ENCODE data around the gene GAB4.

Gene GAB4

GRCh38 chr22:16966251-16966650, 41.8 kb downstream of the GAB4 start:
- Histone ChIP-seq H3F3A (ENCODE audit: insufficient read depth, low read length) (no peaks in the 10 kb centered on the region), H3K9ac (ENCODE audit: low read length) (no peak overlapping the region), H3K9me3 (replicated peaks; ENCODE audit: insufficient read depth, low read length) (no peaks in the 10 kb centered on the region), H3K27ac (ENCODE audit: low read length) (no peak overlapping the region), H3K9me2 (replicated peaks; ENCODE audit: insufficient read depth, low read length) (no peaks in the 10 kb centered on the region), H3K27me3 (replicated peaks; ENCODE audit: insufficient read depth, low read length) (no peaks in the 10 kb centered on the region), H3K36me3 (replicated peaks; ENCODE audit: insufficient read depth, low read length) (no peaks in the 10 kb centered on the region), H2AFZ (ENCODE audit: low read length) (no peak overlapping the region), H3K4me2 (ENCODE audit: low read depth, low read length) (no peak overlapping the region), H3K79me2 (ENCODE audit: low read length) (no peaks in the 10 kb centered on the region), H3K4me1 (ENCODE audit: low read length) (no peaks in the 10 kb centered on the region), H3K4me3 (ENCODE audit: low read length) (no peak overlapping the region), H4K20me1 (ENCODE audit: insufficient read depth, low read length) (no peaks in the 10 kb centered on the region)
- no peak for TF ChIP-seq EZH2 (optimal IDR thresholded peaks at IDR 0.05; ENCODE audit: low read depth, low read length)
- TF ChIP-seq CTCF (IDR thresholded peaks at IDR 0.05; ENCODE audit: low read length), result no peak
- no peak for TF ChIP-seq EZH2phosphoT487 (IDR thresholded peaks at IDR 0.05; ENCODE audit: low read length)
- no peak for DNase-seq

- no peak for DNase-seq
- no peaks in the 10 kb centered on the region for H3K9me3 ChIP-seq (replicated peaks; ENCODE audit: insufficient read depth, low read length)
- no peaks in the 10 kb centered on the region for H3K4me1 ChIP-seq (ENCODE audit: low read length)
- H3F3A ChIP-seq (ENCODE audit: insufficient read depth, low read length), result no peaks in the 10 kb centered on the region
- H3K27ac ChIP-seq (ENCODE audit: low read length), result no peak overlapping the region
- no peaks in the 10 kb centered on the region for H3K9me2 ChIP-seq (replicated peaks; ENCODE audit: insufficient read depth, low read length)
- H3K9ac ChIP-seq (ENCODE audit: low read length), result no peak overlapping the region
- no peaks in the 10 kb centered on the region for H3K36me3 ChIP-seq (replicated peaks; ENCODE audit: insufficient read depth, low read length)
- no peak overlapping the region for H3K4me2 ChIP-seq (ENCODE audit: low read depth, low read length)
- H3K4me3 ChIP-seq (ENCODE audit: low read length), result no peak overlapping the region
- H3K79me2 ChIP-seq (ENCODE audit: low read length), result no peaks in the 10 kb centered on the region
- TF ChIP-seq EZH2 (optimal IDR thresholded peaks at IDR 0.05; ENCODE audit: low read depth, low read length), result no peak
- no peak overlapping the region for H2AFZ ChIP-seq (ENCODE audit: low read length)
- no peaks in the 10 kb centered on the region for H4K20me1 ChIP-seq (ENCODE audit: insufficient read depth, low read length)
- no peaks in the 10 kb centered on the region for H3K27me3 ChIP-seq (replicated peaks; ENCODE audit: insufficient read depth, low read length)
Measured at GRCh38 chr22:16965560-16965959, 42.5 kb downstream of the GAB4 start.

GRCh38 chr22:16965083-16965482, 42.9 kb downstream of the GAB4 start:
- TF ChIP-seq CTCF (IDR thresholded peaks at IDR 0.05; ENCODE audit: low read length) (no peak), EZH2 (optimal IDR thresholded peaks at IDR 0.05; ENCODE audit: low read depth, low read length) (no peak), EZH2phosphoT487 (IDR thresholded peaks at IDR 0.05; ENCODE audit: low read length) (no peak)
- H3K9ac ChIP-seq (ENCODE audit: low read length), result no peak overlapping the region
- no peak overlapping the region for H2AFZ ChIP-seq (ENCODE audit: low read length)
- H3K36me3 ChIP-seq (replicated peaks; ENCODE audit: insufficient read depth, low read length), result no peaks in the 10 kb centered on the region
- no peak overlapping the region for H3K4me3 ChIP-seq (ENCODE audit: low read length)
- no peak overlapping the region for H3K4me2 ChIP-seq (ENCODE audit: low read depth, low read length)
- no peak for DNase-seq
- H3K4me1 ChIP-seq (ENCODE audit: low read length), result no peaks in the 10 kb centered on the region
- H3F3A ChIP-seq (ENCODE audit: insufficient read depth, low read length), result no peaks in the 10 kb centered on the region
- H3K27me3 ChIP-seq (replicated peaks; ENCODE audit: insufficient read depth, low read length), result no peaks in the 10 kb centered on the region
- no peaks in the 10 kb centered on the region for H3K79me2 ChIP-seq (ENCODE audit: low read length)
- no peak overlapping the region for H3K27ac ChIP-seq (ENCODE audit: low read length)
- no peaks in the 10 kb centered on the region for H4K20me1 ChIP-seq (ENCODE audit: insufficient read depth, low read length)
- H3K9me2 ChIP-seq (replicated peaks; ENCODE audit: insufficient read depth, low read length), result no peaks in the 10 kb centered on the region
- H3K9me3 ChIP-seq (replicated peaks; ENCODE audit: insufficient read depth, low read length), result no peaks in the 10 kb centered on the region

- no peak overlapping the region for H2AFZ ChIP-seq (ENCODE audit: low read length)
- no peaks in the 10 kb centered on the region for H3K9me3 ChIP-seq (replicated peaks; ENCODE audit: insufficient read depth, low read length)
- no peaks in the 10 kb centered on the region for H3K36me3 ChIP-seq (replicated peaks; ENCODE audit: insufficient read depth, low read length)
- no peaks in the 10 kb centered on the region for H3K9me2 ChIP-seq (replicated peaks; ENCODE audit: insufficient read depth, low read length)
- H3K4me2 ChIP-seq (ENCODE audit: low read depth, low read length), result no peak overlapping the region
- H3K27ac ChIP-seq (ENCODE audit: low read length), result no peak overlapping the region
- TF ChIP-seq CTCF (IDR thresholded peaks at IDR 0.05; ENCODE audit: low read length), result no peak
- no peak for TF ChIP-seq EZH2phosphoT487 (IDR thresholded peaks at IDR 0.05; ENCODE audit: low read length)
- TF ChIP-seq EZH2 (optimal IDR thresholded peaks at IDR 0.05; ENCODE audit: low read depth, low read length), result no peak
- no peak overlapping the region for H3K9ac ChIP-seq (ENCODE audit: low read length)
- no peaks in the 10 kb centered on the region for H3F3A ChIP-seq (ENCODE audit: insufficient read depth, low read length)
- no peaks in the 10 kb centered on the region for H3K4me1 ChIP-seq (ENCODE audit: low read length)
- no peaks in the 10 kb centered on the region for H3K79me2 ChIP-seq (ENCODE audit: low read length)
- no peaks in the 10 kb centered on the region for H4K20me1 ChIP-seq (ENCODE audit: insufficient read depth, low read length)
- no peaks in the 10 kb centered on the region for H3K27me3 ChIP-seq (replicated peaks; ENCODE audit: insufficient read depth, low read length)
- H3K4me3 ChIP-seq (ENCODE audit: low read length), result no peak overlapping the region
- DNase-seq, result no peak
Measured at GRCh38 chr22:16964366-16964765, 43.7 kb downstream of the GAB4 start.

Measured in MM.1S (cell line).